Gastroesophageal sphincter (tissue), 4 donors: Measurements from ENCODE around the gene PPP1R3D. TPM values are rescaled to one million over a fixed set of nuclear protein-coding genes. Genes with fewer than 3 reads are reported as not detected.

ENCODE experiments used
- ATAC-seq: fragments of 150-250 bp; one replicate; pipeline ENCODE4 v1.9.1; 2016; ENCODE audit warnings: mild to moderate bottlenecking, moderate library complexity
- H3K27ac ChIP-seq, 4 donors: fragments of 200-600 bp; sonication (generic) in 3 of 4; 1 replicate in 3 of 4; 2 replicates in 1 of 4; pipeline ENCODE4 v1.5.1; 2016 to 2019
- H3K27me3 ChIP-seq: fragments of 200-600 bp; sonication (generic); one replicate; pipeline ENCODE4 v1.5.1; 2019
- H3K36me3 ChIP-seq, 2 donors: fragments of 200-600 bp; sonication (generic); one replicate each; pipeline ENCODE4 v1.5.1; 2019; ENCODE audit warnings: control low read depth in 1 of 2
- H3K4me1 ChIP-seq, 3 donors: fragments of 200-600 bp; sonication (generic); 1 replicate in 2 of 3; 2 replicates in 1 of 3; pipeline ENCODE4 v1.5.1; 2016 to 2019; ENCODE audit warnings: control low read depth in 2 of 3
- H3K4me3 ChIP-seq, 2 donors: fragments of 200-600 bp; sonication (generic); one replicate each; pipeline ENCODE4 v1.5.1; 2019; ENCODE audit warnings: mild to moderate bottlenecking in 1 of 2, moderate library complexity in 1 of 2
- H3K9me3 ChIP-seq, 3 donors: fragments of 200-600 bp; sonication (generic); one replicate each; pipeline ENCODE4 v1.5.1; 2017 to 2019; ENCODE audit warnings: control low read depth in 2 of 3
- CTCF ChIP-seq, 4 experiments: fragments of 200-600 bp in 2 of 4; fragments of 450-650 bp in 2 of 4; sonication (generic) in 1 of 4; IDR thresholded peaks; one replicate each; pipeline ENCODE4 v1.5.1; 2017 to 2019; ENCODE audit warnings: antibody characterized with exemption in 4 of 4, mild to moderate bottlenecking in 2 of 4, moderate library complexity in 2 of 4
- EP300 ChIP-seq: sonication (generic); formaldehyde crosslinking; IDR thresholded peaks from one replicate; pipeline ENCODE4 v1.6.1; 2017; ENCODE audit warnings: antibody characterized with exemption, mild to moderate bottlenecking
- POLR2A ChIP-seq, 2 donors: fragments of 450-650 bp; IDR thresholded peaks; one replicate each; pipeline ENCODE4 v1.6.1; 2017; ENCODE audit warnings: antibody characterized with exemption in 2 of 2, mild to moderate bottlenecking in 2 of 2, moderate library complexity in 1 of 2
- POLR2AphosphoS5 ChIP-seq: sonication (generic); formaldehyde crosslinking; IDR thresholded peaks from one replicate; pipeline ENCODE4 v1.6.1; 2017; ENCODE audit warnings: antibody characterized with exemption
- WGBS, 2 donors: methylation state at CpG; one replicate each; pipeline ENCODE4 v1.1.5; 2018; ENCODE audit warnings: low coverage in 1 of 2; 5-methylcytosine and 5-hydroxymethylcytosine counted together
- total RNA-seq, 4 donors: library from RNA; depleted of rRNA; stranded (reverse); fragments of >200 nt; gene quantifications; one replicate each; pipeline ENCODE4 v1.1.0, GENCODE V29; 2016

PPP1R3D gene
- total RNA-seq, 4 donors from 2014 or later, result 6.8 to 18.9 (median 10.3) TPM

- H3K27ac ChIP-seq, result no peak overlapping the region
- no peaks in the 10 kb centered on the region for H3K4me1 ChIP-seq
- H3K36me3 ChIP-seq, result no peaks in the 10 kb centered on the region
- H3K27me3 ChIP-seq, result no peaks in the 10 kb centered on the region
- H3K9me3 ChIP-seq, result no peaks in the 10 kb centered on the region
- H3K4me3 ChIP-seq, result no peak overlapping the region
- no peak for ATAC-seq
- TF ChIP-seq CTCF (IDR thresholded peaks at IDR 0.05) (no peak), POLR2AphosphoS5 (no peak), EP300 (no peak), POLR2A (IDR thresholded peaks at IDR 0.05) (no peak)
Measured at GRCh38 chr20:59925899-59926298, 14.2 kb downstream of the PPP1R3D start.

GRCh38 chr20:59925359-59925758, 14.7 kb downstream of the PPP1R3D start:
- TF ChIP-seq POLR2AphosphoS5 (no peak), POLR2A (IDR thresholded peaks at IDR 0.05) (no peak), CTCF (IDR thresholded peaks at IDR 0.05) (no peak), EP300 (no peak)
- Histone ChIP-seq H3K27me3 (no peaks in the 10 kb centered on the region), H3K4me1 (no peaks in the 10 kb centered on the region), H3K9me3 (no peaks in the 10 kb centered on the region), H3K4me3 (no peak overlapping the region), H3K27ac (no peak overlapping the region), H3K36me3 (no peaks in the 10 kb centered on the region)
- ATAC-seq, result no peak
- 100% methylated on average over 1 of the region's 1 CpG for WGBS, 2 donors

GRCh38 chr20:59923514-59923913, 16.6 kb downstream of the PPP1R3D start:
- Histone ChIP-seq H3K4me1 (no peaks in the 10 kb centered on the region), H3K27me3 (no peaks in the 10 kb centered on the region), H3K27ac (no peak overlapping the region), H3K36me3 (no peaks in the 10 kb centered on the region), H3K4me3 (no peak overlapping the region), H3K9me3 (no peaks in the 10 kb centered on the region)
- 82 to 100% methylated on average over 1 of the region's 1 CpG for WGBS, 2 donors
- ATAC-seq, result no peak
- TF ChIP-seq POLR2AphosphoS5 (no peak), CTCF (IDR thresholded peaks at IDR 0.05) (no peak), POLR2A (IDR thresholded peaks at IDR 0.05) (no peak), EP300 (no peak)

- H3K4me1 ChIP-seq, result no peaks in the 10 kb centered on the region
- no peak for TF ChIP-seq CTCF (IDR thresholded peaks at IDR 0.05)
- no peak for TF ChIP-seq POLR2AphosphoS5
- no peak for TF ChIP-seq POLR2A (IDR thresholded peaks at IDR 0.05)
- no peak for TF ChIP-seq EP300
- H3K27me3 ChIP-seq, result no peaks in the 10 kb centered on the region
- H3K36me3 ChIP-seq, result no peaks in the 10 kb centered on the region
- no peaks in the 10 kb centered on the region for H3K9me3 ChIP-seq
- no peak for ATAC-seq
- no peak overlapping the region for H3K4me3 ChIP-seq
- no peak overlapping the region for H3K27ac ChIP-seq
Measured at GRCh38 chr20:59920944-59921343, 19.2 kb downstream of the PPP1R3D start.

- 50 to 77% methylated on average over 1 to 4 of the region's 4 CpGs for WGBS, 2 donors
- Histone ChIP-seq H3K27ac (no peak overlapping the region), H3K9me3 (no peaks in the 10 kb centered on the region), H3K27me3 (no peaks in the 10 kb centered on the region), H3K4me1 (no peaks in the 10 kb centered on the region), H3K4me3 (no peak overlapping the region), H3K36me3 (no peaks in the 10 kb centered on the region)
- no peak for TF ChIP-seq EP300
- TF ChIP-seq POLR2AphosphoS5, result no peak
- TF ChIP-seq POLR2A (IDR thresholded peaks at IDR 0.05), result no peak
- no peak for TF ChIP-seq CTCF (IDR thresholded peaks at IDR 0.05)
- ATAC-seq, result no peak
Measured at GRCh38 chr20:59912609-59913008, 27.5 kb downstream of the PPP1R3D start.
